ENCODE results near the gene TTC28.

GRCh38 chr22:28017859-28018258 lies 661.8 kb downstream of the TTC28 start:
- TF ChIP-seq, protein P1, sequence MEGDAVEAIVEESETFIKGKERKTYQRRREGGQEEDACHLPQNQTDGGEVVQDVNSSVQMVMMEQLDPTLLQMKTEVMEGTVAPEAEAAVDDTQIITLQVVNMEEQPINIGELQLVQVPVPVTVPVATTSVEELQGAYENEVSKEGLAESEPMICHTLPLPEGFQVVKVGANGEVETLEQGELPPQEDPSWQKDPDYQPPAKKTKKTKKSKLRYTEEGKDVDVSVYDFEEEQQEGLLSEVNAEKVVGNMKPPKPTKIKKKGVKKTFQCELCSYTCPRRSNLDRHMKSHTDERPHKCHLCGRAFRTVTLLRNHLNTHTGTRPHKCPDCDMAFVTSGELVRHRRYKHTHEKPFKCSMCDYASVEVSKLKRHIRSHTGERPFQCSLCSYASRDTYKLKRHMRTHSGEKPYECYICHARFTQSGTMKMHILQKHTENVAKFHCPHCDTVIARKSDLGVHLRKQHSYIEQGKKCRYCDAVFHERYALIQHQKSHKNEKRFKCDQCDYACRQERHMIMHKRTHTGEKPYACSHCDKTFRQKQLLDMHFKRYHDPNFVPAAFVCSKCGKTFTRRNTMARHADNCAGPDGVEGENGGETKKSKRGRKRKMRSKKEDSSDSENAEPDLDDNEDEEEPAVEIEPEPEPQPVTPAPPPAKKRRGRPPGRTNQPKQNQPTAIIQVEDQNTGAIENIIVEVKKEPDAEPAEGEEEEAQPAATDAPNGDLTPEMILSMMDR (IDR thresholded peaks at IDR 0.05): no peak
- no peak for TF ChIP-seq POLR2AphosphoS5 (IDR thresholded peaks at IDR 0.05)

Data from gastroesophageal sphincter (tissue), 3 donors.